Measurements from ENCODE around the gene MYCBP2.
"Not testable (repeated sequence)": the region's sequence is repeated elsewhere in the genome, so short reads cannot be mapped to it uniquely, and the experiment has no call there.

Gene MYCBP2

GRCh38 chr13:77326905-77327604 is at the start of gene MYCBP2:
Gene MYCBP2 (minus strand): TSS chr13:77327094. CDS start chr13:77326775, 319 bp downstream.
- DNase-seq (ENCODE audit: low read depth in 2 of 2) = peak; percentile 93 to 98

- DNase-seq (ENCODE audit: low read depth in 2 of 2) = no peak
These were observed 48.7 kb upstream of the MYCBP2 start for GRCh38 chr13:77375560-77376108.

- no peak for DNase-seq (ENCODE audit: low read depth in 2 of 2)
These were observed 47.9 kb upstream of the MYCBP2 start for GRCh38 chr13:77374786-77375185.

- no peak for DNase-seq (ENCODE audit: low read depth in 2 of 2)
These were observed 47.4 kb upstream of the MYCBP2 start for GRCh38 chr13:77374339-77374738.

- no peak for DNase-seq (ENCODE audit: low read depth in 2 of 2)
These were observed 46.6 kb upstream of the MYCBP2 start for GRCh38 chr13:77373502-77373901.

GRCh38 chr13:77372275-77372674 is 45.4 kb upstream of the MYCBP2 start:
- DNase-seq (ENCODE audit: low read depth in 2 of 2) = no peak

GRCh38 chr13:77370888-77371287 is 44.0 kb upstream of the MYCBP2 start:
- DNase-seq (ENCODE audit: low read depth in 2 of 2) = no peak

- no peak for DNase-seq (ENCODE audit: low read depth in 2 of 2)
These were observed 35.3 kb upstream of the MYCBP2 start for GRCh38 chr13:77362166-77362565.

GRCh38 chr13:77360032-77360685 is 33.3 kb upstream of the MYCBP2 start:
- DNase-seq (ENCODE audit: low read depth in 2 of 2) = no peak

- DNase-seq (ENCODE audit: low read depth in 2 of 2) = no peak
These were observed 32.3 kb upstream of the MYCBP2 start for GRCh38 chr13:77359171-77359570.

- DNase-seq (ENCODE audit: low read depth in 2 of 2) = no peak
These were observed 31.1 kb upstream of the MYCBP2 start for GRCh38 chr13:77358001-77358400.

GRCh38 chr13:77356155-77356554 is 29.3 kb upstream of the MYCBP2 start:
- DNase-seq (ENCODE audit: low read depth in 2 of 2) = no peak

GRCh38 chr13:77353995-77354394 is 27.1 kb upstream of the MYCBP2 start:
- DNase-seq (ENCODE audit: low read depth in 2 of 2) = no peak

GRCh38 chr13:77351315-77351714 is 24.4 kb upstream of the MYCBP2 start:
- DNase-seq (ENCODE audit: low read depth in 2 of 2) = no peak

- DNase-seq (ENCODE audit: low read depth in 2 of 2) = no peak
These were observed 23.9 kb upstream of the MYCBP2 start for GRCh38 chr13:77350811-77351210.

- no peak for DNase-seq (ENCODE audit: low read depth in 2 of 2)
These were observed 22.5 kb upstream of the MYCBP2 start for GRCh38 chr13:77349365-77349764.

GRCh38 chr13:77347351-77347750 is 20.5 kb upstream of the MYCBP2 start:
- not testable (repeated sequence) for DNase-seq (ENCODE audit: low read depth in 2 of 2)

GRCh38 chr13:77345150-77345780 is 18.4 kb upstream of the MYCBP2 start:
- DNase-seq (ENCODE audit: low read depth in 2 of 2) = no peak

GRCh38 chr13:77343841-77344240 is 16.9 kb upstream of the MYCBP2 start:
- no peak for DNase-seq (ENCODE audit: low read depth in 2 of 2)

- no peak for DNase-seq (ENCODE audit: low read depth in 2 of 2)
These were observed 12.5 kb upstream of the MYCBP2 start for GRCh38 chr13:77339408-77339807.

GRCh38 chr13:77338961-77339401 is 12.1 kb upstream of the MYCBP2 start:
- no peak for DNase-seq (ENCODE audit: low read depth in 2 of 2)

GRCh38 chr13:77338329-77338728 is 11.4 kb upstream of the MYCBP2 start:
- no peak for DNase-seq (ENCODE audit: low read depth in 2 of 2)

GRCh38 chr13:77337159-77337558 is 10.3 kb upstream of the MYCBP2 start:
- DNase-seq (ENCODE audit: low read depth in 2 of 2) = no peak
